ENCODE results near the gene RCHY1.

RCHY1 gene

GRCh38 chr4:75514131-75514948 is at the start of gene RCHY1, which contains the start of gene THAP6:
TSS of gene RCHY1 (minus strand) at chr4:75514403. CDS start at chr4:75514286, 117 bp downstream.
TSS of gene THAP6 (plus strand) at chr4:75514473. CDS start at chr4:75515453, 980 bp downstream.
- TF ChIP-seq EZH2 (IDR thresholded peaks at IDR 0.05) (no peak), POLR2AphosphoS5 (IDR thresholded peaks at IDR 0.05; ENCODE audit: borderline replicate concordance, low read depth, low read length) (peak; percentile 92), FOXP2 (optimal IDR thresholded peaks at IDR 0.05; ENCODE audit: control extremely low read depth, extremely low read length, insufficient read depth) (peak; percentile 84)
- Histone ChIP-seq H3K36me3 (ENCODE audit: insufficient read depth, low read length) (peaks cover 61% of the 10 kb centered on the region), H3K4me3 (peak within 1 kb of the TSS; percentile 89), H3K9ac (ENCODE audit: insufficient read length) (peak within 1 kb of the TSS; percentile 89), H3K27ac (peak within 1 kb of the TSS; percentile 74), H3K9me3 (ENCODE audit: low read depth, low read length) (0 out of 2 replicates have a peak, but pooled peaks cover 5% of the 10 kb centered on the region)
- DNase-seq (ENCODE audit: low read depth, low spot score): peak; percentile 73

DNA sequence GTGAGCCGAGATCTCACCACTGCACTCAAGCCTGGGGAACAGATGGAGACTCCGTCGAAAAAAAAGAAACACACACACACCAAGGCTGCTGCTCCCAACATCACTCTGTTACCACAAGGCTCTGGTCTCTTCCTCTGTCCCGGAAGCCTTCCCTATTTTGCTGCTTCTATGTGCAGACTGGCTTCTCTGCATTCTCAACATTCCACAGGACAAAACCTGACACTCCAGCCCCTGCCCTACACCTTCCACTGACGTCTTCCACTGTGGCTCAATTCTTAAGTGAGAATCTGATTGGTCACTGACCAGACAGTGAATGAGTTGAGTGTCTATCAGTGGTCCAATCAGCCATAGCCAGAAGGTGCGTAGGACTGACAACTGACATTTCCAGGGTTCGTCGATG is 47.6 kb upstream of the RCHY1 start:
- DNase-seq (ENCODE audit: low read depth, low spot score): no peak
- TF ChIP-seq POLR2AphosphoS5 (IDR thresholded peaks at IDR 0.05; ENCODE audit: borderline replicate concordance, low read depth, low read length) (no peak), EZH2 (IDR thresholded peaks at IDR 0.05) (no peak), FOXP2 (optimal IDR thresholded peaks at IDR 0.05; ENCODE audit: control extremely low read depth, extremely low read length, insufficient read depth) (no peak)
- Histone ChIP-seq H3K9me3 (ENCODE audit: low read depth, low read length) (no peaks in the 10 kb centered on the region), H3K9ac (ENCODE audit: insufficient read length) (no peak overlapping the region), H3K4me3 (no peak overlapping the region), H3K27ac (no peak overlapping the region), H3K36me3 (ENCODE audit: insufficient read depth, low read length) (no peaks in the 10 kb centered on the region)

- no peaks in the 10 kb centered on the region for H3K36me3 ChIP-seq (ENCODE audit: insufficient read depth, low read length)
- DNase-seq (ENCODE audit: low read depth, low spot score): no peak
- TF ChIP-seq EZH2 (IDR thresholded peaks at IDR 0.05) (no peak), POLR2AphosphoS5 (IDR thresholded peaks at IDR 0.05; ENCODE audit: borderline replicate concordance, low read depth, low read length) (no peak), FOXP2 (optimal IDR thresholded peaks at IDR 0.05; ENCODE audit: control extremely low read depth, extremely low read length, insufficient read depth) (no peak)
- no peak overlapping the region for H3K9ac ChIP-seq (ENCODE audit: insufficient read length)
- no peak overlapping the region for H3K27ac ChIP-seq
- no peak overlapping the region for H3K4me3 ChIP-seq
- no peaks in the 10 kb centered on the region for H3K9me3 ChIP-seq (ENCODE audit: low read depth, low read length)
Measured at GRCh38 chr4:75557696-75558095, 43.5 kb upstream of the RCHY1 start.

DNA sequence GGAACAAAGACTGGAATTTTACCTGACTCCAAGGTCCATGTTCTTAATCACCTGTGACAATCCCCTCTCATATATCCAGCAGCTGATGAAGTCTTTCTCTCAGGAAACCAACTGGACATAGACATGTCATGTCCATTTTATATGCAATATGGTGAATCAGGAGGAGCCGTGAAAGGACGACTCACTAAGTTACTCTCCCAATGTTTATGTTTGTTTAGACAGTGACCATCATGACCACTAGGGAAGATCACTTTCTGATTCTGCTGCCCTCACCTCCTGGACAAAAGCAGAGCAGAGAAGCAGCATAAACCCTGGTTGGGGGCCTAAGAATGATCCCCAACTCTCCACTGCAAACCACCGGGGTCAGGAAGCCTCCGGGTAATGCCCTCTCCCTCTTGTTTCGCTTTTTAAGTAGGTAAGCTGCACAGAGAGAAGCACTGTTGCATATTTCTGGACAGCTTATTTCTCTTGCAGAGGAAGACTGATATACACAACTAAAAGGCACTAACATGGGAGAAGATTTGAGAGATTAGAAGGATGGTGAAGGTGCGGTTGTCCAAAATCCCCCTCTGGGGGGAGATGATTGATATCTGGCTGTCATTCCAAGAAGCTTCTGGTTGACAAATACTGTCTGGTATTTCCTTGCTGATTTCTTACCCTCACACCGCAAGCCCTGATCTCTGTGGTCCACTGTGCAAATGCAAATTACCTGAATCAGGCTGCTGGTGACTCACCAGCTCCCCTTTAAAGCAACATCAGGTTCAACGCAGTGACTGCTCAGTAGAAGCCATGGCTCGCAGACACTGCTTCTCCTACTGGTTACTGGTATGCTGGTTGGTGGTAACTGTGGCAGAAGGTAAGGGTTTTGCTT is 41.3 kb upstream of the RCHY1 start, which contains the start of gene ODAPH:
ODAPH (plus strand) TSS at position 773 of the 871 bp plus-strand sequence; CDS start at position 790, 17 bp downstream.
- Histone ChIP-seq H3K36me3 (ENCODE audit: insufficient read depth, low read length) (no peaks in the 10 kb centered on the region), H3K4me3 (no peak within 1 kb of the TSS), H3K27ac (no peak within 1 kb of the TSS), H3K9me3 (ENCODE audit: low read depth, low read length) (no peaks in the 10 kb centered on the region), H3K9ac (ENCODE audit: insufficient read length) (no peak within 1 kb of the TSS)
- no peak for DNase-seq (ENCODE audit: low read depth, low spot score)
- TF ChIP-seq FOXP2 (optimal IDR thresholded peaks at IDR 0.05; ENCODE audit: control extremely low read depth, extremely low read length, insufficient read depth): no peak
- TF ChIP-seq EZH2 (IDR thresholded peaks at IDR 0.05): no peak
- no peak for TF ChIP-seq POLR2AphosphoS5 (IDR thresholded peaks at IDR 0.05; ENCODE audit: borderline replicate concordance, low read depth, low read length)

DNA sequence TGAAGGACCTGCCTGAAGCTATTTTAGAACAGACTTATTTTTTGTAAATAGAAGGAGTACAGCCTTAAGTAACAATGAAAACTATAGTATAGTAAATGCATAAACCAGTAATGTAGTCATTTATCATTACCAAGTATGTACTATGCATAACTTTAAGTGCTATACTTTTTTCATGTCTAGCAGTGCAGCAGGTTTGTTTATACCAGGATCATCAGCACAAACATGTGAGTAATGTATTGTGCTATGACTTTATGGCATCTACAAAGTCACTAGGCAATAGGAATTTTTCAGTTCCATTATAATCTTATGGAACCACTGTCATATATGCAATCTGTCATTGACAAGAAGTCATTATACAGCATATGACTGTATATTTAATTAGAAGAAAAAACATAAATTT is 38.2 kb upstream of the RCHY1 start:
- DNase-seq (ENCODE audit: low read depth, low spot score): no peak
- no peak for TF ChIP-seq POLR2AphosphoS5 (IDR thresholded peaks at IDR 0.05; ENCODE audit: borderline replicate concordance, low read depth, low read length)
- TF ChIP-seq FOXP2 (optimal IDR thresholded peaks at IDR 0.05; ENCODE audit: control extremely low read depth, extremely low read length, insufficient read depth): no peak
- TF ChIP-seq EZH2 (IDR thresholded peaks at IDR 0.05): no peak
- no peak overlapping the region for H3K9ac ChIP-seq (ENCODE audit: insufficient read length)

DNA sequence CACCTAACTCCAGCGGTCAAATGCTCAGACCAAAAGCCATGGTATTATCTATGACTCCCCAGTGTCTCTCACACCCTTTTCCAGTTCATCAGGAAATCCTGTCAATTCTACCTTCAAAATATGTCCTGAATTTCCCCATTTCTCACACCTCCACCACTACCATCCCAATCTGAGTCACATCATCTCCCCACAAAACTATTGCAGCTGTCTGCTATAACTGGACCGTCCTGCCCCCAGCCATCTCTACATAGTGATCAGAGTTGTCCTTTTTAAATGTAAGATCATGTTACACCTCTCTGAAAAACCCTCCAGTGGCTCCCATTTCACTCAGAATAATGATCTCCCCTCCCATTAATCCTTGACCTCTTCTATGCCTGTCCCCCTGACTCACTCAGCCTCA is 34.8 kb upstream of the RCHY1 start:
- TF ChIP-seq FOXP2 (optimal IDR thresholded peaks at IDR 0.05; ENCODE audit: control extremely low read depth, extremely low read length, insufficient read depth) (no peak), EZH2 (IDR thresholded peaks at IDR 0.05) (no peak), POLR2AphosphoS5 (IDR thresholded peaks at IDR 0.05; ENCODE audit: borderline replicate concordance, low read depth, low read length) (no peak)
- Histone ChIP-seq H3K9ac (ENCODE audit: insufficient read length) (no peak overlapping the region), H3K9me3 (ENCODE audit: low read depth, low read length) (no peaks in the 10 kb centered on the region), H3K27ac (no peak overlapping the region), H3K36me3 (ENCODE audit: insufficient read depth, low read length) (peaks cover 5% of the 10 kb centered on the region; the same call in 1 of the 2 replicates), H3K4me3 (no peak overlapping the region)
- no peak for DNase-seq (ENCODE audit: low read depth, low spot score)

More for the DNA sequence above, 38.2 kb upstream of the RCHY1 start:
- H3K9me3 ChIP-seq (ENCODE audit: low read depth, low read length): no peaks in the 10 kb centered on the region
- H3K4me3 ChIP-seq: no peak overlapping the region
- H3K27ac ChIP-seq: no peak overlapping the region
- H3K36me3 ChIP-seq (ENCODE audit: insufficient read depth, low read length): no peaks in the 10 kb centered on the region

- H3K9me3 ChIP-seq (ENCODE audit: low read depth, low read length): no peaks in the 10 kb centered on the region
- H3K27ac ChIP-seq: no peak overlapping the region
- no peak overlapping the region for H3K4me3 ChIP-seq
- no peak for TF ChIP-seq EZH2 (IDR thresholded peaks at IDR 0.05)
- no peak for TF ChIP-seq POLR2AphosphoS5 (IDR thresholded peaks at IDR 0.05; ENCODE audit: borderline replicate concordance, low read depth, low read length)
- TF ChIP-seq FOXP2 (optimal IDR thresholded peaks at IDR 0.05; ENCODE audit: control extremely low read depth, extremely low read length, insufficient read depth): no peak
- H3K36me3 ChIP-seq (ENCODE audit: insufficient read depth, low read length): peaks cover 5% of the 10 kb centered on the region; the same call in 1 of the 2 replicates
- no peak for DNase-seq (ENCODE audit: low read depth, low spot score)
- no peak overlapping the region for H3K9ac ChIP-seq (ENCODE audit: insufficient read length)
Measured at GRCh38 chr4:75547647-75548387, 33.6 kb upstream of the RCHY1 start.

All from SK-N-MC (cell line).